Erythroblast (primary cell): ENCODE results near the gene PLLP.

Experiments used
- GATA1 ChIP-seq: IDR thresholded peaks from 2 replicates; pipeline ENCODE4 v1.6.1; 2011; ENCODE audit warnings: low read depth, mild to moderate bottlenecking, control low read depth, low read length, moderate library complexity
- POLR2A ChIP-seq: IDR thresholded peaks from 2 replicates; pipeline ENCODE4 v1.6.1; 2011; ENCODE audit warnings: mild to moderate bottlenecking, low read length

DNA sequence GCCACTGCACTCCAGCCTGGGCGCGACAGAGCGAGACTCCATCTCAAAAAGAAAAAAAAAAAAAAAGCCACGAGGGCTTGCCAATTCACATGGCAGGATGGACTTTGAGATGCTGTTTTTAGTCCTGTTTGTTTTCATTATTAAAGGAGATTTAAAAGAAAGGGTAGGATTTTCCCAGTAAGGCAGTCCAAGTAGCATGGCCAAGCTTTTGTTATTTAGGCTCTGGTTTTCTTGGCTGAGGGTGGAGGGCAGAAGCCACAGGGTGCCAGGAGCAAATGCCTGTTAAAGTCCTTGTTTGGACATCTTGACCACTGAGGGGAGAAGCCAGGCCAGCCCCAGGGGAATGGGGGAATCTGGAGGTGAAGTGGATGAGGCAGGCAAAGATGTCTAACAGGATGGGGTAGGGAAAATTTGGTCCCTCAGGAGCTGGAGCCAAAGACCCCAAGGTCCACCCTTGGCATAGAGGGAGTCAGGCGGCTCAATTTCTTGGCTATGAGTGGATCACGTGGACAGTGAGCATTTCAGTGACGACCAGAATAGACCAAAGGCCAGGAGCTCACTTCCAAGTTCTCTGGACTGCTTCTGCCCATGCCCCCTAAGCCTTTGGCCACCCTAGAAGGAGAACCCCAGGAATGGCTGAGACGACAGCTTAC lies 20.8 kb upstream of the PLLP start:
- no peak for TF ChIP-seq POLR2A
- no peak for TF ChIP-seq GATA1
